Erythroblast (primary cell): ENCODE results near the gene RNF121.

Experiments used
- DNase-seq, 2 experiments: peaks; one replicate each; lab custom pipeline; 2025; lab: John Stamatoyannopoulos, UW
- GATA1 ChIP-seq: IDR thresholded peaks from 2 replicates; pipeline ENCODE4 v1.6.1; 2011; ENCODE audit warnings: low read depth, mild to moderate bottlenecking, control low read depth, low read length, moderate library complexity
- POLR2A ChIP-seq: IDR thresholded peaks from 2 replicates; pipeline ENCODE4 v1.6.1; 2011; ENCODE audit warnings: mild to moderate bottlenecking, low read length

The RNF121 gene

GRCh38 chr11:71986131-71986530 lies 57.3 kb downstream of the RNF121 start:
- DNase-seq = no peak
- no peak for TF ChIP-seq POLR2A
- TF ChIP-seq GATA1 = no peak

DNA sequence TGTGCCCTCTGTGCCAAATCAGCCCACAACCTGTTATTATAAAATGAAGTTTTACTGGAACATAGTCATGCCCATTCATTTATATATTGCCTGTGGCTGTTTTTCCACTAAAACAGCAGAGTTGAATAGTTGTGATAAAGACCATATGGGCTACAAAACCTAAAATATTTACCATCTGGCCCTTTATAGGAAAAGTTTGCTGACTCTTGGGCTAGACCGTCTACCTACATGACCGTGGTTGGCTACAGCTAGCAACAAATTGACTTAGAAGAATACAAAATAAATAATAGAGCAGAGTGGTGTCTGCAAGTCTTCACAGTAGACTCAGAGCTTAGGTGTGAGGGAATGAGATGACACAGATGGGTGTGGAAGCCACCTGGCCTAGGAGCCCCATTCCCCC lies 58.7 kb downstream of the RNF121 start:
- no peak for DNase-seq
- TF ChIP-seq GATA1 (no peak), POLR2A (no peak)

DNA sequence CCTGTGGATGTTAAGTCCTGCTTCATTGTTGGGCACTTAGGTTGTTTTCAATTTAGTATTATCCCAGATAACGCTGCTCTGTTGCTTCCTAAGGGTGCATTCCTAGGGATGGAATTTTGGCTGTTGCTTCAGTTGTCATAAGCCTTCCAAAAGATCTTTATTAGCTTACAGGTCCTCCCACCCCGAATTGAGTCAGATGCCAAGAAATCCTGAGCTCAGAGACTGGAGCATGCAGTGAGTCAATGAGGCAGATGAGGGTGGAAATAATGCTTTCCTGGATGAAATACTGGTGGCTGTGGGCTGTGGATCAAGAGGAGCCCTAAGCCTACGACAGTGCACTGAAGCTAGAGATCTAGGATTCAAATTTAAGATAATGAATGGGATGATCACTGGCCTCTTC lies 59.2 kb downstream of the RNF121 start:
- no peak for DNase-seq
- TF ChIP-seq GATA1 = no peak
- TF ChIP-seq POLR2A = no peak

GRCh38 chr11:71990701-71991100 lies 61.9 kb downstream of the RNF121 start:
- DNase-seq = no peak
- TF ChIP-seq POLR2A = no peak
- no peak for TF ChIP-seq GATA1

DNA sequence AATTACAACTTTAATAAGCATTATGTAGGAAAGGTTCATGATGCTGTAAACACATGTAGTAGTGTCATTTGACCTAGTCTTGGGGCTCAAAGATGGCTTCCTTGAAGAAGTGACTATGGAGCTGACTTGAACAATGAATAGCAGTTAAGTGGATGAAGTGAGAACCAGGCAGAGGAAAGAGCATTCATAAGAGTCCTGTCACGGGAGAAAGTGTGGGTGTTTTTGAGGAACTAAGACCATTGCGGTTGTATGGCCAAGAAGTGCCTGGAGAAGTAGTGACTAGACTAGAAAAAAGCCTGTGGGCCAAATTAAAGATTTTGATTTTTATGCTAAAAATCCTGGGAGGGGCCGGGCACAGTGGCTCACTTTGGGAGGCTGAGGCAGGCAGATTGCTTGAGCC lies 62.6 kb downstream of the RNF121 start:
- DNase-seq = no peak
- TF ChIP-seq GATA1 = no peak
- TF ChIP-seq POLR2A = no peak

GRCh38 chr11:71992136-71992730 lies 63.4 kb downstream of the RNF121 start:
- DNase-seq = no peak
- TF ChIP-seq GATA1 (no peak), POLR2A (no peak)

- no peak for DNase-seq
- no peak for TF ChIP-seq POLR2A
- TF ChIP-seq GATA1 = no peak
Observed at GRCh38 chr11:71994786-71995185, 65.9 kb downstream of the RNF121 start.

DNA sequence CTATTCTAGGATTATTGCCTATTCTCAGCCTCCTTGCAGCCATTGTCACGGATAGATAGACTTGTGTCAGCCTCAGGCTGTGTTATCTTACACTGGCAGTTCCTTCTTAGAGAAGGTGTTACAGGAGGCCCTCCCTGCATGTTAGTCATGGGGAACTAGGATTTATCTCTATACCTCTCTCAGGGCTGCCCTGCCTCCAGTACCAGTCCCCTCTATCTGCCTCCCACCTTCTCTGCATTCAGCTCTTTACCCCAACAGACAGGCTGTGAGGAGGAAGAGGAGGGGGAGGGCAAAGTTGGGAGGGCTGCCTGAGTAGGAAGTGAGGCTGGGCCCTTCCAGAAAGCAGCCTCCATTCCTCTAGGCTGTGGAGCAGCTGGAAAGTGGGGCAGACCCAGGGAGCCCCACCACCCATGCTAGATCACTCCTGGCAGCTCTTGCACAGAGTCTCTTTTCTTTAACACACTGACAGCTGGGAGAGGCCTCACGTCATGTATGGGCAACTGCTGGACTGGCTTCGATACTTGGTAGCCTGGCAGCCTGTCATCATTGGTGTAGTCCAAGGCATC lies 67.0 kb downstream of the RNF121 start:
- TF ChIP-seq GATA1 = peak; percentile 62
- no peak for TF ChIP-seq POLR2A

GRCh38 chr11:71996517-71996916 lies 67.7 kb downstream of the RNF121 start:
- no peak for DNase-seq
- TF ChIP-seq GATA1 (no peak), POLR2A (no peak)

More for the DNA sequence above, 67.0 kb downstream of the RNF121 start:
- DNase-seq = peak; percentile 87 to 95

- TF ChIP-seq GATA1 = no peak
- no peak for TF ChIP-seq POLR2A
- peak; percentile 16 to 23 for DNase-seq
Observed at GRCh38 chr11:71996946-71997345, 68.1 kb downstream of the RNF121 start.

- no peak for DNase-seq
Observed at GRCh38 chr11:71997594-71997993, 68.7 kb downstream of the RNF121 start.

DNA sequence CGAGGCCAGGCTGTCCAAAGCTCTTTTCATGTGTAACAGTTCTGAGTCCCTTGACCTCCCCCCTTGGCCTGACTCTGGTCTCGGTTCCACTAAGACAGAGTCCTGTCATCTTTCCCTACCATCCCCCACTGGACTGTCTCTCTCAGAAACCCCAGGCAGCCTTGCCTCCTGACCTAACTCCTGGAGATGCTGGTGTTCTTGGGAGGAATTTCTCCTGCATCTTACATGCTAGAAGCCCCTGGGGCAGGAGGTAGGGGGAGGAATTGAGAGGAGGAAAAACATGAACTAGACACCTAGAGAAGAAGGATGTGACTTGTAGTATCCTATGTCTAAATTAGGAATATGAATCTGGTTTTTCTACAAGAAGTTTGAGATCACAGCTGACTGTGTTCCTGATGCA lies 69.2 kb downstream of the RNF121 start:
- no peak for TF ChIP-seq POLR2A
- no peak for TF ChIP-seq GATA1
- no peak for DNase-seq

More at GRCh38 chr11:71997594-71997993, 68.7 kb downstream of the RNF121 start:
- TF ChIP-seq GATA1 (no peak), POLR2A (no peak)

GRCh38 chr11:71998649-71999310 lies 69.9 kb downstream of the RNF121 start, which contains the start of gene IL18BP:
Gene IL18BP, plus strand, starts transcription at chr11:71998909. Its CDS starts 1,076 bp downstream, at chr11:71999985.
- DNase-seq = no peak
- TF ChIP-seq GATA1 = no peak
- no peak for TF ChIP-seq POLR2A

DNA sequence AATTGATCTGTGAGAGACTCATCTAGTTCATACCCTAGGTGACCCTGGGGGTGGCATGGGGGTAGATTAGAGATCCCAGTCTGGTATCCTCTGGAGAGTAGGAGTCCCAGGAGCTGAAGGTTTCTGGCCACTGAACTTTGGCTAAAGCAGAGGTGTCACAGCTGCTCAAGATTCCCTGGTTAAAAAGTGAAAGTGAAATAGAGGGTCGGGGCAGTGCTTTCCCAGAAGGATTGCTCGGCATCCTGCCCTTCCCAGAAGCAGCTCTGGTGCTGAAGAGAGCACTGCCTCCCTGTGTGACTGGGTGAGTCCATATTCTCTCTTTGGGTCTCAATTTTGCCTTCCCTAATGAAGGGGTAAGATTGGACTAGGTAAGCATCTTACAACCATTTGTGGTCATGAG lies 70.5 kb downstream of the RNF121 start:
- TF ChIP-seq GATA1 (no peak), POLR2A (no peak)
- DNase-seq = no peak
